ENCODE data around the gene MSRB3.

Gene MSRB3

GRCh38 chr12:65327207-65328076 lies 49.0 kb downstream of the MSRB3 start:
- no peak for DNase-seq

- DNase-seq = no peak
Observed at GRCh38 chr12:65329721-65330120, 51.2 kb downstream of the MSRB3 start.

GRCh38 chr12:65330331-65330730 lies 51.8 kb downstream of the MSRB3 start:
- no peak for DNase-seq

- DNase-seq = no peak
Observed at GRCh38 chr12:65331456-65331855, 53.0 kb downstream of the MSRB3 start.

- DNase-seq = no peak
Observed at GRCh38 chr12:65333649-65334048, 55.2 kb downstream of the MSRB3 start.

- no peak for DNase-seq
Observed at GRCh38 chr12:65334521-65334920, 56.0 kb downstream of the MSRB3 start.

- DNase-seq = no peak
Observed at GRCh38 chr12:65335021-65335714, 56.7 kb downstream of the MSRB3 start.

GRCh38 chr12:65335981-65336380 lies 57.5 kb downstream of the MSRB3 start:
- no peak for DNase-seq

- no peak for DNase-seq
Observed at GRCh38 chr12:65339161-65339560, 60.7 kb downstream of the MSRB3 start.

- no peak for DNase-seq
Observed at GRCh38 chr12:65343230-65343629, 64.7 kb downstream of the MSRB3 start.

- no peak for DNase-seq
Observed at GRCh38 chr12:65343801-65344200, 65.3 kb downstream of the MSRB3 start.

GRCh38 chr12:65355461-65355860 lies 77.0 kb downstream of the MSRB3 start:
- DNase-seq = no peak

- DNase-seq = no peak
Observed at GRCh38 chr12:65362234-65363031, 84.0 kb downstream of the MSRB3 start.

GRCh38 chr12:65364046-65364445 lies 85.6 kb downstream of the MSRB3 start:
- no peak for DNase-seq

GRCh38 chr12:65367396-65367795 lies 88.9 kb downstream of the MSRB3 start:
- no peak for DNase-seq

- no peak for DNase-seq
Observed at GRCh38 chr12:65368055-65368454, 89.6 kb downstream of the MSRB3 start.

GRCh38 chr12:65372574-65372973 lies 94.1 kb downstream of the MSRB3 start:
- DNase-seq = no peak

GRCh38 chr12:65384240-65384639 lies 105.8 kb downstream of the MSRB3 start:
- no peak for DNase-seq

GRCh38 chr12:65387396-65387795 lies 108.9 kb downstream of the MSRB3 start:
- no peak for DNase-seq

GRCh38 chr12:65389436-65389835 lies 111.0 kb downstream of the MSRB3 start:
- no peak for DNase-seq

- DNase-seq = no peak
Observed at GRCh38 chr12:65391711-65392110, 113.2 kb downstream of the MSRB3 start.

- DNase-seq = no peak
Observed at GRCh38 chr12:65392491-65392890, 114.0 kb downstream of the MSRB3 start.

- DNase-seq = no peak
Observed at GRCh38 chr12:65403188-65403587, 124.7 kb downstream of the MSRB3 start.

All from NCI-H526 treated with DMSO at 0.1 percent for 48 hours (cell line).